Neural progenitor cell (in vitro differentiated cells): ENCODE measurements around the gene KLF13. TPM values are rescaled to one million over a fixed set of nuclear protein-coding genes. Genes with fewer than 3 reads are reported as not detected.

Experiments used
- DNase-seq: peaks from one replicate; pipeline ENCODE4 v3.0.0-alpha.2; 2016; ENCODE audit warnings: low spot score
- H2AFZ ChIP-seq: fragments of 200-600 bp; sonication (generic); replicated peaks from 2 replicates; pipeline ENCODE4 v1.6.1; 2016; ENCODE audit warnings: antibody characterized with exemption
- H3F3A ChIP-seq: fragments of 200-600 bp; sonication (generic); 2 replicates; pipeline ENCODE4 v1.6.1; 2016; ENCODE audit warnings: antibody characterized with exemption, low read depth
- H3K27ac ChIP-seq: fragments of 200-600 bp; sonication (generic); 2 replicates; pipeline ENCODE4 v1.5.1; 2016; ENCODE audit warnings: mild to moderate bottlenecking
- H3K27me3 ChIP-seq: fragments of 200-600 bp; sonication (generic); 2 replicates; pipeline ENCODE4 v1.6.1; 2016; ENCODE audit warnings: mild to moderate bottlenecking, moderate library complexity
- H3K36me3 ChIP-seq: fragments of 200-600 bp; sonication (generic); 2 replicates; pipeline ENCODE4 v1.5.1; 2016
- H3K4me1 ChIP-seq: fragments of 200-600 bp; sonication (generic); 2 replicates; pipeline ENCODE4 v1.6.1; 2016; ENCODE audit warnings: mixed run types
- H3K4me2 ChIP-seq: fragments of 200-600 bp; sonication (generic); 2 replicates; pipeline ENCODE4 v1.6.1; 2016
- H3K4me3 ChIP-seq: fragments of 200-600 bp; sonication (generic); 2 replicates; pipeline ENCODE4 v1.5.1; 2016
- H3K79me2 ChIP-seq: fragments of 200-600 bp; sonication (generic); 2 replicates; pipeline ENCODE4 v1.6.1; 2016; ENCODE audit warnings: low read depth
- H3K9ac ChIP-seq: fragments of 200-600 bp; sonication (generic); 2 replicates; pipeline ENCODE4 v1.6.1; 2016
- H3K9me3 ChIP-seq: fragments of 200-600 bp; sonication (generic); 2 replicates; pipeline ENCODE4 v1.5.1; 2016; ENCODE audit warnings: low read depth
- H4K20me1 ChIP-seq: fragments of 200-600 bp; sonication (generic); 2 replicates; pipeline ENCODE4 v1.6.1; 2016; ENCODE audit warnings: low read depth
- H3K27ac Mint-ChIP-seq: 3 replicates; pipeline ENCODE4 v1.8.0; 2021; ENCODE audit warnings: mixed read lengths
- H3K27me3 Mint-ChIP-seq: 2 replicates; pipeline ENCODE4 v1.8.0; 2022; ENCODE audit warnings: low read depth, mild to moderate bottlenecking, inconsistent platforms, moderate library complexity, mixed read lengths; ENCODE audit not compliant: insufficient read depth
- H3K36me3 Mint-ChIP-seq: 3 replicates; pipeline ENCODE4 v1.8.0; 2021; ENCODE audit warnings: mixed read lengths
- H3K4me1 Mint-ChIP-seq: 3 replicates; pipeline ENCODE4 v1.8.0; 2021; ENCODE audit warnings: mixed read lengths
- H3K4me3 Mint-ChIP-seq: 3 replicates; pipeline ENCODE4 v1.8.0; 2021; ENCODE audit warnings: mild to moderate bottlenecking, moderate library complexity, mixed read lengths
- H3K9me3 Mint-ChIP-seq: 3 replicates; pipeline ENCODE4 v1.8.0; 2020; ENCODE audit warnings: mixed read lengths
- CTCF ChIP-seq: fragments of 200-600 bp; sonication (generic); IDR thresholded peaks from 2 replicates; pipeline ENCODE4 v1.5.1; 2017; ENCODE audit warnings: antibody characterized with exemption, mild to moderate bottlenecking
- EZH2 ChIP-seq: fragments of 200-600 bp; sonication (generic); IDR thresholded peaks from 2 replicates; pipeline ENCODE4 v1.6.1; 2017; ENCODE audit warnings: antibody characterized with exemption, mild to moderate bottlenecking, moderate library complexity
- EZH2phosphoT487 ChIP-seq: fragments of 200-600 bp; sonication (generic); IDR thresholded peaks from 2 replicates; pipeline ENCODE4 v1.6.1; 2017; ENCODE audit warnings: antibody characterized with exemption
- total RNA-seq: library from RNA; depleted of rRNA; stranded (reverse); fragments of >200 nt; gene quantifications from 2 replicates; pipeline ENCODE4 v1.2.3, GENCODE V29; 2015; ENCODE audit warnings: low replicate concordance

Gene KLF13
- total RNA-seq, 1 donor from 2014 or later: 11.9 TPM

GRCh38 chr15:31383139-31383538, 56.5 kb downstream of the KLF13 start:
- Histone ChIP-seq H4K20me1 (no peaks in the 10 kb centered on the region), H3K4me1 (no peaks in the 10 kb centered on the region), H2AFZ (no peak overlapping the region), H3K79me2 (no peaks in the 10 kb centered on the region), H3K27ac (no peak overlapping the region), H3K9me3 (no peaks in the 10 kb centered on the region), H3K27me3 (no peaks in the 10 kb centered on the region), H3F3A (no peaks in the 10 kb centered on the region), H3K36me3 (no peaks in the 10 kb centered on the region), H3K4me2 (no peak overlapping the region), H3K9ac (no peak overlapping the region), H3K4me3 (no peak overlapping the region)
- no peak overlapping the region for H3K4me3 Mint-ChIP-seq
- TF ChIP-seq CTCF (no peak), EZH2phosphoT487 (no peak), EZH2 (no peak)
- H3K27me3 Mint-ChIP-seq: peaks cover 12% of the 10 kb centered on the region
- peaks cover 19% of the 10 kb centered on the region for H3K36me3 Mint-ChIP-seq
- no peak overlapping the region for H3K27ac Mint-ChIP-seq
- H3K4me1 Mint-ChIP-seq: no peaks in the 10 kb centered on the region
- DNase-seq: no peak
- peaks cover 4% of the 10 kb centered on the region for H3K9me3 Mint-ChIP-seq

- no peak overlapping the region for H3K4me2 ChIP-seq
- no peak for DNase-seq
- TF ChIP-seq CTCF (no peak), EZH2phosphoT487 (no peak), EZH2 (no peak)
- no peaks in the 10 kb centered on the region for H4K20me1 ChIP-seq
- Mint-ChIP-seq H3K36me3 (peaks cover 13% of the 10 kb centered on the region), H3K9me3 (peaks cover 7% of the 10 kb centered on the region), H3K27ac (no peak overlapping the region), H3K4me3 (no peak overlapping the region), H3K4me1 (no peaks in the 10 kb centered on the region), H3K27me3 (peaks cover 12% of the 10 kb centered on the region)
- H3K27ac ChIP-seq: no peak overlapping the region
- no peaks in the 10 kb centered on the region for H3K4me1 ChIP-seq
- no peaks in the 10 kb centered on the region for H3K9me3 ChIP-seq
- no peaks in the 10 kb centered on the region for H3K27me3 ChIP-seq
- no peak overlapping the region for H3K9ac ChIP-seq
- H3K36me3 ChIP-seq: no peaks in the 10 kb centered on the region
- H3K79me2 ChIP-seq: no peaks in the 10 kb centered on the region
- no peak overlapping the region for H3K4me3 ChIP-seq
- H2AFZ ChIP-seq: no peak overlapping the region
- H3F3A ChIP-seq: no peaks in the 10 kb centered on the region
Observed at GRCh38 chr15:31384568-31384967, 57.9 kb downstream of the KLF13 start.

GRCh38 chr15:31385736-31386135, 59.1 kb downstream of the KLF13 start:
- Histone ChIP-seq H4K20me1 (no peaks in the 10 kb centered on the region), H2AFZ (no peak overlapping the region), H3F3A (peaks cover 5% of the 10 kb centered on the region), H3K79me2 (no peaks in the 10 kb centered on the region), H3K9ac (no peak overlapping the region), H3K4me3 (no peak overlapping the region), H3K27me3 (no peaks in the 10 kb centered on the region), H3K9me3 (no peaks in the 10 kb centered on the region), H3K4me1 (no peaks in the 10 kb centered on the region), H3K4me2 (no peak overlapping the region), H3K36me3 (no peaks in the 10 kb centered on the region), H3K27ac (no peak overlapping the region)
- Mint-ChIP-seq H3K4me1 (no peaks in the 10 kb centered on the region), H3K27me3 (peaks cover 21% of the 10 kb centered on the region), H3K4me3 (no peak overlapping the region), H3K9me3 (peaks cover 17% of the 10 kb centered on the region), H3K27ac (no peak overlapping the region), H3K36me3 (peaks cover 6% of the 10 kb centered on the region)
- TF ChIP-seq CTCF (no peak), EZH2phosphoT487 (no peak), EZH2 (no peak)
- DNase-seq: no peak
